Femur (tissue), 1 donor: ENCODE data around the gene MAPK10.
"Not testable (repeated sequence)": the region's sequence is repeated elsewhere in the genome, so short reads cannot be mapped to it uniquely, and the experiment has no call there.

ENCODE experiments used
- DNase-seq: peaks from one replicate; pipeline ENCODE4 v3.0.0-alpha.2; 2017

Gene MAPK10

DNA sequence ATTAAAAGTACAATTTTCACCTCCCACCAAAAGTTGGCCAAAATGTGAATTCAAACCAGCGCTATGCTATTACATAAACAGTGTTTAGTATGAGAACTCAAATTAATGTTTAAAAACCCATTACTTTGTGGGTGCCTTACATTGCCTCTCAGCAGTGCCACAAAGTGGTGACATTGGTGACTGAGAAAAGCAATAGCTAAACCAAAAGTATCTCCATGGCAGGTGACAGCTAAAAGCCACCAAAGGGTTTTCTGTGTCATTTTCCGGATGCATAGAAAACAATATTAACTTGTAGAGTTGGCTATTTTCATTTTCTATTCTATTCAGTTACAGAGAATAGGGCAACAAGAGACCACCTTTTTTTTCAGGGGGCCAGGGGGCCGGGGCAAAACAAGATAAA lies 261.2 kb downstream of the MAPK10 start:
- DNase-seq = no peak

DNA sequence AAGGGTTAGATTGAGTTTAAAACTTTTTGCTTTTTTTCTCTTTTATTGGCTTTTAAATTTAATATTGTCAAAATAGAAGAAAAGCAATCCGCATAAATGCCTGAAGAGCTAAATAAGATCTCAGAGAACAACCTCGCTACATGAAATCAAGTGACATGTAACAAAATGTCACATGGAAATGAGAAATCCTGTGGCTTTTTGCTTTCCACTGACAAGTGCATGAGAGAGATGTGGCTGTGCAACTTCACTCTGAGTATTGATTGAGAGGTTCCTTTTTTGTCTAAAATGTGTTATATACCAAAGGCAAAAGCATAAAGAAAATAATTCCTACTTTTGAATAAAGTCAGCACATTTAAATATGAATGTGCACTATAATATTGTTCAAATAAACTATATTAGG lies 263.5 kb downstream of the MAPK10 start:
- DNase-seq = no peak

DNA sequence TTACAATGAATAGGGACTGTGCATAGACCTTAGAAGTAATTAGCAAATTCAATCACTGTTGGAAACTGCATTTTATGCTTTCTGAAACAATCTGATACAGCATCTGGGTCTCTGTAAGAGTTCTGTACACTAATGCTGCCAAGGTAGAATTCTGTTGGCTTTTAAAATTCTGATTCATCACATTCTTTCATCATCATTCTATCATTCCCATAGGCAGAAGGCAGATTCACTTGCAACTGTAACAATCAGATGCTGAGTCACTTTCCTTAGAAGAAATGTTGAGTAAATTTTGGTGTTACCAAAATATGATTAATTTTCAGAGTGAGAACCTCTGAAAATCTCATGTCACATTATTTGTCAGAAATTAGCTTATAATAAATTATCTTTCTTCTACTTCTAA lies 267.2 kb downstream of the MAPK10 start:
- no peak for DNase-seq

DNA sequence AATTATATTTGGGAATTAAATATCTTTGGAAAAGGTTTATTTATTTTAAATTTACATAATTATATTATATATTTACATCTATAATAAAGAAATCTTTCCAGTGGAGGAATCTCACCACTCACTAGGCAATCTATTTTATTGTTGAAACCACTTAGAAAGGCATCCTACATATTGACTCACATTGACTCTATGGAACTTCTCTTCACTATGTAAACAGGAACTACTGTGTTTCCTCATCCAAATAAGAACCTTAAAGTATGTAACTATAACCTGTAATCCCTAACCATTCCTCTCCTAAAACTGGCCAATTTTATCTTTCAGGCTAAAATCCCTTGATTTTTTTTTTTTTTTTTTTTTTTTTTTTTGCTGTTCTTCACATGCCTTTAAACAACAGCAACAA lies 268.7 kb downstream of the MAPK10 start:
- no peak for DNase-seq

DNA sequence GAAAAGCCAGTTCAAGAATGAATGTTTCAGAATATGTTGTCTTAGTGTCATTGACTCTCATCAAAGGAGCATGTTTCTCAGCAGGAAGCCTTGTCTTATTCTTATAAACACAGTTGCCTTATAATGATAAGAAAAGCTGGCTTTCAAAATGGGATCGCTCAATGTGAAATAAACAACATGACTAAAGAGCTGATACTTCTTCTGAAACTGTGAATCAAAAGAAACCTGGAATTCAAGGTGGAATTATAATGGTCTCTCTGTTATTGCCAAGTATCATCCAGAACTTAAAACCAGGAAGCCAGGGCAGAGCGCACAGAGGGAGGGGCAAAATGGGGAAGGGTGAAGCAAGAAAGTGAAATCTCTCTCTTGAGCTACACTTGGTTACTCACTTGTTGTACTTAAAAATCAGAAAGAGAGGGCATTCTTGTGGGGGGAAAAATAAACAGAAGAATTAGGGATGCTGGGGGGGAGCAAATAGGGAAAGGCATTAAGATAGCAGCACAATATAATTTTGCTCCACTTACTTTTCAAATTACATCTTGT lies 270.0 kb downstream of the MAPK10 start:
- no peak for DNase-seq

DNA sequence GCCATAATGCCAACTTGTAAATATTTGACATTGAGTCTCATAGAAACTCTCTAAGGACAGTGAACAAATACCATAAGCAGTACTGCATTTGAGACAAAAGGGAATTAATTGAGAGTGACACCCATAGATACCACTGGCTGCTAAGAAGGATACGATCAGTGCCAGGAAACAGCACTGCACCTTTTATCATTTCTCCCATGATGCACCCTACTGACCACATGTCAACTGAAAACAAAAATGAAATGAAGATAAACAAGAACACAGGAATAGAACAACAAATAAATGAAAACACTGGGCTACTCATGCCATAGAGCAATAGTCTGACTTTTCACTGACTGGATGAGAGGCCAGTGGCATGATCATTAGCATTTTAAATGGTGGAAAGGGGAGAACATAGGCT lies 270.8 kb downstream of the MAPK10 start:
- no peak for DNase-seq

DNA sequence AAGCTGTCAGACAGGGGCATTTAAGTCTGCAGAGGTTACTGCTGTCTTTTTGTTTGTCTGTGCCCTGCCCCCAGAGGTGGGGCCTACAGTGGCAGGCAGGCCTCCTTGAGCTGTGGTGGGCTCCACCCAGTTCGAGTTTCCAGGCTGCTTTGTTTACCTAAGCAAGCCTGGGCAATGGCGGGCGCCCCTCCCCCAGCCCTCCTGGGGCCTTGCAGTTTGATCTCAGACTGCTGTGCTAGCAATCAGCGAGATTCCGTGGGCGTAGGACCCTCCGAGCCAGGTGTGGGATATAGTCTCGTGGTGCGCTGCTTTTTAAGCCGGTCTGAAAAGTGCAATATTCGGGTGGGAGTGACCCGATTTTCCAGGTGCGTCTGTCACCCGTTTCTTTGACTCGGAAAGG lies 284.1 kb downstream of the MAPK10 start:
- DNase-seq = not testable (repeated sequence)

DNA sequence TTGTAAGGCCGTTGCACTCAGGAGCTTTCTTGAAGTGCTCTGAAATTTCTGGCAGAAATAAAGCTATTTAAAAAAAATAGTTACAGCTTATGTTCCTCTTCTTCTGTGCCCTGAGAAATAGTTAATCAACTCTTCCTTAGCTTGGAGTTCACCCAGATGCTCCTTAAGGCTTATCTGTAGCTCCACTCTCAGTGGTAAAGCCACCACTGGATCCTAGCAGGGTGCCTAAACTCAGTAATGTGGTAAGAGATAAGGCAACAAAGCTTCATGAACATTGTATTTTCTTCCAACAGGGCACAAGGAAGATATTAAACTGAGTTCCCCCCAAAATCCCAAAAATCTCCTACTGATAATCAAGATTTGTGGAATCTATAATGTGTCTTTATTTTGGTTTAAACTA lies 299.5 kb downstream of the MAPK10 start:
- no peak for DNase-seq

DNA sequence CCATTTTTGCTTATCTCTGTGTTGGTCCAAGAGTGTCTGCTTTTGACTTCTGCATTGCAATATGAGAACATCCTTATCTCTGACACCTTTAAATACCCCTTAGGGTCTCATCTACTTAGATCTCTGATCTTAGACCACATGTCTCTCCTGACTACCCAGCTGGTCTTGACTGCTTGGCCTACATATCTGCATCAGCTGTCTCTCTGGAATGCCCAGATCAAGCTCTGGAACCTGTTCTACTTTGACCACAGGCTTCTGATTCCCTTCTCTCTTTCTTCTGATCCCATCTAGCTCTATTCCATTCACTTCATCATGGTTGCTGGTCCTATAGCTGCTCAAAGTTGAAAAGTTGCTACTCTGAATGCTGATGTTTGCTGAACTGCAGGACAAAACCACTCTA lies 301.2 kb downstream of the MAPK10 start:
- DNase-seq = no peak

DNA sequence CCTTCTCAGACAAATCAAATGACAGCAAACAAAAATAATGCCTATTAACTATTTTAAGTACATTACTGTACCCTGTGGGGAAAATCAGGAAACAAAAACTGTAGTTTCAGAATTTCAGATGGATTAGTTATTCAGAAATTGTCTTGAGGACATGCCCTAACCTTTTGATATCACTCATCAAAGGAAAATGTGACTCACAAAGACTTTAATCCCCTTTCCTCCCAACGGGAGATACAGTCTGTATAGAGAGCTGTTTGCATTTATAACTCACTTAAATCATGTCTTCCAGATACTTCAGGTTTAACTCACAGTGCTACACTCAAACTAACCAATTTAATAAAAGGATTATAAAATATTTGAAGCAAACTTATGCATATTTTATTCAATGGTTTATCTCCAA lies 304.0 kb downstream of the MAPK10 start:
- no peak for DNase-seq

DNA sequence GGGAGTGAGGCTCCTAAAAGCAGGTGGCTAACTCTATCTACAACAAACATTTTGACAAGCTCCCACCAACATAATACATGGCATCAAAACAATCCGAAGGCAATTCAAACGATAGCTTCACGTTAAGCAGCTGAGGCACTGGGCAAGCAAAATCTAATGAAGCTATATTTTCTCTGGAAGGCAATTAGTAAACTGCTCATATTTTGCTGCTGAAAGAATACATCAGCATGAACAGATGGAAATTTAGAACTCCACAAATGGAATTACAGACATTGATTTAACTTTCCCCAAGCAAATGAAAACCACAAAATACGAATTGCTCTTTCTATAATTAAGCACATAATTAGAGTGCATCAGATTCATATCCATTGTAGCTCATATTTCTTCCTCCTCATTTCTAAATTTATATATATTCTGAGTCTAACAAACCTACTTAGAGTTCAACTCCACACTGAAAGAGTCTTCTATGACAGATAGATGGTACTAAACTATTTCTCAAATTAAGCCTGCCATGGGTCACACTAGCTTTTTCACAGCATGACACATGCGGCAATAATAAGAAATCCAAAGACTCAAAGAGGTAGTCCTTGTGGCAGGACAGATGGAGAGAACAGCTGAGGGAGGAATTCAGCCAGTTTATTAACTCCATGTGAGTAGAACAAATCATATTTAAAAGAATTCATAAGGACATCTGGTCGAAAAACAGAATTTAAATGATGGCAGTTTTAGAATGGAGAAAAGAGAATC lies 305.4 kb downstream of the MAPK10 start:
- no peak for DNase-seq

DNA sequence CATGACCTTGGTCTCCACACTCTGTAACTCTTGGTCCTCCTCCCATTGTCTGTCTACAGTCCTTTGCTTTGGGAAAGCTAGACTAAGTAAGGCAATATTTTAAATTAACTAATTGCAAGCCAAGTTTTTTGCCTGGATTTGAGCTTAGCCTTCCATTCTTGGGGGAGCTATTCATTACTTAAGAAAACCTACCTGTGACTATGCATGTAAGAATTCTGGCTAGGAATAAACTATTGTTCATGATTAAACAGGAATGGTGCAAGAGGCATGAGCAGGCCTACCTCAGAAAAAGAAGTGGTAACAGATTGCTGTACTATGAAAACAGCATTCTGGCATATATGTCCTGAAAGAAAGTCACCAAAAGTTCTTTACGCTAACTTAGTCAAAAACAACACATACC lies 309.4 kb downstream of the MAPK10 start:
- DNase-seq = no peak

DNA sequence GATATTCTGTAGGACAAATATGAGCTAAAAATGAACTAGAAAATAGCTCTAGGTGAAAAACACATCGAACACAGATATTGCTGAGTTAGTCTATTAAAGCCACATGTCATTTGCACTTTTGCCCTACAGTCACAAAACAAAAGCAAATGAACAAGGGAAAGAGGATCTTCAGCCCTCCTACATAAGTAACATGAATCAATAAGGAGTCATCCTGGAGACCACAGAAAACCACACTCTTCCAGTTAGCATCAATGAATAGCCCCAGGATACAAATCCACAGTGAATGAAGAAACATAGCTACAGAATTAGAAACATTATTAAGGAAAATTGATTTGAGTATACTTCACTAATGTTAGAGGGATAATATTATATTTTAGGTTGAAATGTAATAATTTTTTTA lies 311.4 kb downstream of the MAPK10 start:
- DNase-seq = no peak

DNA sequence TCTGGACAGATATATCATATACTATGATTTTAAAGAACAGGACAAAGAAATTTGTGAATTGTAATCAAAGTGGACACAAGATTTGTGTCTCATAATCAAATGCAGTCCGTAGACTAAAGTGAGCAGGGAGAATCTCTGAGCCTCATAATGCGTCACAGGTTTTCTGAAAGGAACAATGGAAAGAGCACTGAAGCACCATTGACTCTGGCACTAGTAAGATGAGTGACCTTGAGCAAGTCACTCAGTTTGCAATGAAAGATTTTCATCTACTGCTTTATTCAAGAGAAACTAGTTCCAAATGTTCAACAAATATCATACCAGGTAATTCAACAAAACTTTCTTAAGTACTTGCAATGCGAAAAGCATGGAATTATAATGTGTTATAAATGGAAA lies 315.3 kb downstream of the MAPK10 start:
- no peak for DNase-seq

DNA sequence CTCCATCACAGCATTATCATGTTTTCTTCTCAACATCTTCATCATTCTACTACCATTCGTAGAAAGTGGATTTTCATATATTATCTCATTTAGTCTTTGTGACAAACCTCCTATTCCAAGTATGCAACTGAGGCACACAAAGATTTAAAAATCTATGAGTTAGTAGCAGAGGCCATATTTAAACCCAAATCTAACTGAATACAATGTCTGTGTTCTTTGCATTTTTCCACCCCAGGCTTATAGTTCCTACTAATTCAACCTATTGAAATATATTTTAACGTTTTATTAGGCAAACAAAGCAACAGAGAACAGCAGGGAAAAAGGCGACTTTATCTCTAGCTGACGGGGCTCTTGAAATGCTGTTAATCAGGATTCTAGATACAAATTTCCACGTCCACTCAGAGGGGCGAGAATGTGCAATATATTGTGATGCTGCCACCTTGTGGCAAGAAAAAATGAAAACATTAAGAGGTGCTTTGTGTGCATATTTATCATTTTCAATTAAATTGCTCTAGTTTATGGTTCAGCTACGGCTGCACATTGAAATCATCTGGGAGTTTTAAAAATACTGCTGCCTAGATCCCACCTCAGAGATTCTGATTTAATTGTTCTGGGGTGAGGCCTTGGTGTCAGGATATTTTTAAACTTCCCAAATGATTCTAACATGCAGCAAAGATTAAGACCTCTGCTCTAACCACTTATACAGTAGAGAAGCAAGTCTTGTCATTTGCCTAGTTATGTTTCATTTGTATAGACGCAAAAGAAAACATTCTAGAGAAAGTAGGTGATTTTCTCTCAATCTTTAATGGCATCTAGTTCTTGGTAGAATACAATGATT lies 315.9 kb downstream of the MAPK10 start:
- DNase-seq = peak; percentile 30

DNA sequence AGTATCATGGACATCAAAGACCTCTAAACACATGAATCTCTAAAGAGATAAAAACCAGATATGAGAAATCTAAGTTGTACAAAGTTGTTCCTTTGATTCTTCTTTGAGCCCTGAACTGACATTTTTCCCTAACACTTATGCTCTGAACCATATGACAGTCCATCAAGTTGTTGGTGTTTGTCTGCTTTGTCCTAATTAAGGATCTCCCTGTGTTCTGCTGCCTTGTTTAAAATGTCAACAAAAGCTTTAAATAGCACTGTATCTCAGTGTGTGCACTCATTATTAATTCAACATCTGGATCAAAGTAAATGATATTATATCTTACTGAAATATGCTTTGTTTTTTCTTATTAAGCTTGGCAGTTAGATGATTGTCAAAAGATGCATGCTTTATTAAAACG lies 321.8 kb downstream of the MAPK10 start:
- no peak for DNase-seq

DNA sequence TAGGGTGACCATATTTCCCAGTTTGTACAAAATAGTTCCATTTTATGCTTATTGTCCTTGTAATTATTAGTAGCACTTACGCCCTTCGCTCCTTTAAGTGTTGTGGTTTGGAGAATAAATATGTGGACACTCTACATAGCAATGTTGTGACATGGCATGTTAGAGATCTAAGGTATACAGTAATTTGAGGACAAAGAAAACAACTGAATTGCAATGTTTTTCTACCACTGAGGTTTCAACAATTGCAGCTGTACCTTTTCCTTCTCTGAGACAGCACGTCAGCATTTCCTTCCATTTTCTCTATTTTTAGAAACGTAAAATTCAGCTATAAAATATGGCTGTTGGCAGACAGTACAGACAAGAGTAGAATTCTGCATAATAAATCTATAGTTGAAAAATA lies 323.1 kb downstream of the MAPK10 start:
- DNase-seq = no peak

DNA sequence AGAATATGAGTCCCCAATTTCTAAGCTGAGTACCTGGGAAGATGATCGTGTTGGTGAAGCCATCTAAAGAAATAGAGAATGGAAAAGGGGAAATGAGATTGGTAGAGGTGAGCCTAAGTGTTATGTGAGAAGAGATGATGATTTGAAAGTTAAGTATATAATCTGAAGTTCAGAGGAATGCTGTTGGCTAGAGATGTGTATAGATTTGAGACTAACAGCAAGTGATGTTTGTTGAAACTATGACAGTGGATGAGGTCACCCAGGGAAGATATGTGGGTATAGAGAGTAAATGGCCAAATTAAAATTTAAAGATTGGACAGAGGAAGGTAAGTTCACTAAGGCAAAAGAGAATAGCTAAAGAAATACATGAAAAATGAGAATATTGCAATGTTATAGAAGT lies 324.2 kb downstream of the MAPK10 start:
- DNase-seq = no peak

DNA sequence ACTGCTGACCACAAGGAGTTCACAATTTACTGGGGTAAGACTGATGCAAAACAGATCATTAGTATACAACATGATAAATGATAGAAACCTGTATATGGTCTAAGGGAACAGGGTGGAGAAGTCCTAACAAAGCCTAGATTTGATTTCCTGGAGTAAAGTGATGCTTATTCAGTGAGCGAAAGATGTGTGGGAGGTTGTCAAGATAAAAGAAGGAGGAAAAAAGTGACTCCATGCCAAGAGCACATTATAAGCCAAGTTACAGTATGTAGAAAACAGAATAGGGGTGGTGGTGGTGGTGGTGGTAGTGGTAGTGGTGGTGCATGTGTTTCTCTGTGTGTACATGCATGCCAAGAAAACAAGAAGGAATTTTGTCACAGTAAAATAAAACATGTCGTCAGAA lies 325.2 kb downstream of the MAPK10 start:
- DNase-seq = no peak

DNA sequence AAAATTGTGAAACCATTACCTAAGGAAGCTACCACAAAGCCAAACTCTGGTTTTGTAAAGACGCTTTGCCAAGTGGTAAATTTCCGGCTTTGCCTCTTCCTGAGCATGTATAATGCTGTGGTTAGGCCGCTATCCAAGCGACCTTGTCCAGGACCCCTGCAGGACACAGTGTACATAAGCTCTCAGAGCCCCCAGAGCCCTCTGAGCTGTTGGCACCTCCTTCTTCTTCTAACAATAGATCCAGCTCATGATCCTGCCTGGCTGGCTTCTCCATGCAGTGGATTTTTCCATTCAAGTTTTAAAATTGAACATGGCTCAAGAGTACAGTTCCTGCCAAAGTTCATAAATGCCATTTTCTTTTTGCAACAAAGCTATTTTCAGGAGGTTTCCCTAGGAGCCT lies 326.7 kb downstream of the MAPK10 start:
- DNase-seq = peak; percentile 86

DNA sequence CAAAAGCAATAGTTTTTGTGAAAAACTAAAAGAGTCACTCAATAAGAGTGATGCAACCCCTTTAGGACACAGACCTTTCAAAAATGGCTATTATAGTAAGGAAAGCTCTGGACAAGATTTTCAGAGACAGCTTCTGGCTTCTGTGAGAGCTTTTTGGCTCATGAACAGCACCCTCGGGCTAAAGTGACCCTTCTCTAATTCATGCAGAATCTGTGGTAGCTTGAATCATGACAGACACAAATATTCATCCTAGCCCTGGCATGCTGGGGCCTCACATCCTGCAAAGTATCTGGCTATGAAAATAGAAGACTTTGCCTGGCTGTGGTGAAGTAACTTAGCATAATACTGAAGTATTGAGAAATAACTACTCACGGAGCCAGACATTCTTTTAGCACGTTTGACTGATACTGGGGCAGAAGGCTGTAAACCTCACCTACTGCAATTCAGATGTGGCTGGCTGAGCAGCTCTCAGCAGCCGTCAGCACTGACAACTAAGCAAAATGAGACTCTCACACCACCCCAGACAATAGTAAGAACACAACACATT lies 327.3 kb downstream of the MAPK10 start:
- peak; percentile 52 for DNase-seq

DNA sequence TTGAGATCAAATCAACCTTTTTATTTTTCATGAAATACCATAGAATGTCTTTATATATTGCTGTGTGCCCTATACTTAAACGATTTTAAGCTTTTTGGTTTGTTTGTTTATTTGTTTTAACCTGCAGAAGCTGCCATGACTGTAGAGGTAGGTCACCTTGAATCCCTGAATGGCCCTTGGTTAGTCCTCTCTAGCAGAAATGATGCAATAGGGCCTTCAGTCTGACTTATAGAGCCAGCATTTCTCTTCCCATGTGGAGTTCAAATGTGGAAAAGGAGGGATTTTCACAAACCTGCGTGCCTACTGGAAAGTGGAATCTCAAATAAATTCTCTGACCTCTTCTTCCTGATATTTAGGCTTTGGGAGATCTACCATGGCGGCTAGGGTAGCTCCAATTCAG lies 327.9 kb downstream of the MAPK10 start:
- no peak for DNase-seq

DNA sequence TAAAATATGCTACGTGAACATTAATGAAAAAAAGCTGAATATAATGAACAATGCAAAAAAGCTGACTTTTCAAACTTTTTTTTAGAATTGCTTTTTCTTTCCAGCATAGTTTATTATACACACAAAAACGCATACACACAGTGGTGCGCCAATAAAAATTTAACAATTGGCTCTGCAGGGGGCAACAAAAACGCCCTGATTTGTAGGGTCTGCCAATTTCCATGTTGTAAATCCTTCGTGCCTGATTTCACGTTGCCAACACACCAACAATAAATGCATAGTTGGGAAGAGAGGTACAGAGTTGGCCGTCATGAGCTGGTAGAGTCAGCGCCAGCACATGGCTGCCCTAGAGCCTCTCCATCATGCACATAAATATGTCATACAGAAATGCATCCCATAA lies 333.1 kb downstream of the MAPK10 start:
- DNase-seq = no peak

DNA sequence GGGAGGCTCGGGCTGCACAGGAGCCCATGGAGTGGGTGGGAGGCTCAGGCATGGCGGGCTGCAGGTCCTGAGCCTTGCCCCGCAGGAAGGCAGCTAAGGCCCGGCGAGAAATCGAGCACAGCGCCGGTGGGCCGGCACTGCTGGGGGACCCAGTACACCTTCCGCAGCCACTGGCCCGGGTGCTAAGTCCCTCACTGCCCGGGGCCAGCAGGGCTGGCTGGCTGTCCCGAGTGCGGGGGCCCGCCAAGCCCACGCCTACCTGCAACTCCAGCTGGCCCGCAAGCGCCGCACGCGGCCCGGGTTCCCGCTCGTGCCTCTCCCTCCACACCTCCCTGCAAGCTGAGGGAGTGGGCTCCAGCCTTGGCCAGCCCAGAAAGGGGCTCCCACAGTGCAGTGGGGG lies 338.2 kb downstream of the MAPK10 start:
- not testable (repeated sequence) for DNase-seq
